ENCODE measurements around the gene HDC. TPM values are rescaled to one million over a fixed set of nuclear protein-coding genes. Genes with fewer than 3 reads are reported as not detected.

HDC gene
- total and polyA plus RNA-seq, 10 of the 15 experiments (the other 5 are each of a cell fraction or from before 2014, with no cell fraction given): not detected

- in situ Hi-C loops (cut with MboI): no loop called here
- no peaks in the 10 kb centered on the region for H3K79me2 ChIP-seq (ENCODE audit: control insufficient read depth, insufficient read depth, low read length)
- CTCF ChIA-PET: no interaction called here
Measured at GRCh38 chr15:50267577-50267976, 2.1 kb upstream of the HDC start.

GRCh38 chr15:50262533-50262932, 3.0 kb downstream of the HDC start:
- intact Hi-C loops (cut with micrococcal nuclease; ENCODE audit: unreplicated experiment): no loop called here
- BruUV-seq (replicated peaks): no TSS peak

More at GRCh38 chr15:50267577-50267976, 2.1 kb upstream of the HDC start:
- H3K27me3 ChIP-seq (replicated peaks in 1 of 2; ENCODE audit: control insufficient read depth in 2 of 2, insufficient read depth in 2 of 2, low read length in 1 of 2): no peaks in the 10 kb centered on the region
- ChIA-PET RAD21 (ENCODE audit: unreplicated experiment) (interaction anchor here (0.6 kb wide), 1 partner anchor 82 kb away, joined by 3 read pairs; no protein-coding TSS in a partner anchor), SMC1A (ENCODE audit: uncharacterized antibody, unreplicated experiment) (interaction anchor here (0.6 kb wide), 1 partner anchor 11 kb away, joined by 3 read pairs; no protein-coding TSS in a partner anchor), POLR2A (interaction anchor here (0.7 kb wide), 1 partner anchor 427 kb away, joined by 3 read pairs; no protein-coding TSS in a partner anchor)
- ATAC-seq (no peak), DNase-seq (ENCODE audit: low read depth, low spot score) (no peak), FAIRE-seq (no peak)
- no peaks in the 10 kb centered on the region for H4K20me1 ChIP-seq (ENCODE audit: control insufficient read depth, insufficient read depth)
- H3K4me3 ChIP-seq: no peak overlapping the region
- no peak overlapping the region for H2AFZ ChIP-seq (ENCODE audit: control insufficient read depth, low read depth, low read length)
- 8% methylated on average over 2 of the region's 2 CpGs for WGBS (ENCODE audit: insufficient coverage, insufficient replicate concordance, low lambda C conversion rate, missing lambda C conversion rate)
- no peaks in the 10 kb centered on the region for H3K9me3 ChIP-seq (replicated peaks; ENCODE audit: control insufficient read depth, insufficient read depth, low read length)
- no peak overlapping the region for H3K9ac ChIP-seq (ENCODE audit: control insufficient read depth, insufficient read depth, low read length)
- no peaks in the 10 kb centered on the region for H3K36me3 ChIP-seq (ENCODE audit: control insufficient read depth in 2 of 2, insufficient read depth in 2 of 2, low read length in 1 of 2)
- BruUV-seq (replicated peaks): no TSS peak
- H3K4me2 ChIP-seq (ENCODE audit: control insufficient read depth, insufficient read depth): no peak overlapping the region
- no peak for TF ChIP-seq ZNF24 (IDR thresholded peaks at IDR 0.05)
- no peak for TF ChIP-seq TCF3 (IDR thresholded peaks at IDR 0.05; ENCODE audit: borderline replicate concordance, insufficient read depth, low read depth, low read length)
- H3K4me1 ChIP-seq (ENCODE audit: control insufficient read depth, insufficient read depth, low read length): peaks cover 5% of the 10 kb centered on the region; the same call in 1 of the 2 replicates
- no peak overlapping the region for H3K27ac ChIP-seq (ENCODE audit: control insufficient read depth, insufficient read depth)
- intact Hi-C loops (cut with micrococcal nuclease; ENCODE audit: unreplicated experiment): no loop called here

More at GRCh38 chr15:50262533-50262932, 3.0 kb downstream of the HDC start:
- H3K27me3 ChIP-seq (replicated peaks in 1 of 2; ENCODE audit: control insufficient read depth in 2 of 2, insufficient read depth in 2 of 2, low read length in 1 of 2): no peaks in the 10 kb centered on the region
- in situ Hi-C loops (cut with MboI): no loop called here
- ChIA-PET CTCF (interaction anchor here (0.8 to 1.0 kb wide), 2 partner anchors 54 to 79 kb away, joined by 4 read pairs; no protein-coding TSS in a partner anchor), SMC1A (ENCODE audit: uncharacterized antibody, unreplicated experiment) (interaction anchor here (0.6 kb wide), 1 partner anchor 91 kb away, joined by 4 read pairs; no protein-coding TSS in a partner anchor), POLR2A (no interaction called here), RAD21 (ENCODE audit: unreplicated experiment) (interaction anchor here (1.9 kb wide), 1 partner anchor 53 kb away, joined by 7 read pairs; no protein-coding TSS in a partner anchor)
- ATAC-seq (peak; percentile 21), FAIRE-seq (peak; percentile 54), DNase-seq (ENCODE audit: low read depth, low spot score) (no peak)
- H3K27ac ChIP-seq (ENCODE audit: control insufficient read depth, insufficient read depth): no peak overlapping the region
- WGBS (ENCODE audit: insufficient coverage, insufficient replicate concordance, low lambda C conversion rate, missing lambda C conversion rate): 22% methylated on average over 4 of the region's 4 CpGs
- no peak overlapping the region for H3K9ac ChIP-seq (ENCODE audit: control insufficient read depth, insufficient read depth, low read length)
- peak; percentile 47; the same call in 1 of the 2 replicates for TF ChIP-seq RUNX3 (IDR thresholded peaks at IDR 0.05; ENCODE audit: low read length)
- TF ChIP-seq ZNF384 (IDR thresholded peaks at IDR 0.05; ENCODE audit: borderline replicate concordance, low read depth, low read length): no peak
- no peak for TF ChIP-seq NKRF (conservative IDR thresholded peaks at IDR 0.05)
- no peak for TF ChIP-seq E4F1 (IDR thresholded peaks at IDR 0.05; ENCODE audit: borderline replicate concordance, partially characterized antibody)
- TF ChIP-seq RAD21 (IDR thresholded peaks at IDR 0.05; ENCODE audit: insufficient read depth, low read depth, low read length): no peak
- TF ChIP-seq HSF1 (IDR thresholded peaks at IDR 0.05; ENCODE audit: low read depth, low read length): no peak
- no peak overlapping the region for H3K4me3 ChIP-seq
- H3K36me3 ChIP-seq (ENCODE audit: control insufficient read depth in 2 of 2, insufficient read depth in 2 of 2, low read length in 1 of 2): no peaks in the 10 kb centered on the region
- no peak overlapping the region for H3K4me2 ChIP-seq (ENCODE audit: control insufficient read depth, insufficient read depth)
- no peak overlapping the region for H2AFZ ChIP-seq (ENCODE audit: control insufficient read depth, low read depth, low read length)
- no peaks in the 10 kb centered on the region for H4K20me1 ChIP-seq (ENCODE audit: control insufficient read depth, insufficient read depth)
- H3K4me1 ChIP-seq (ENCODE audit: control insufficient read depth, insufficient read depth, low read length): peaks cover 18% of the 10 kb centered on the region
- no peaks in the 10 kb centered on the region for H3K9me3 ChIP-seq (replicated peaks; ENCODE audit: control insufficient read depth, insufficient read depth, low read length)
- no peaks in the 10 kb centered on the region for H3K79me2 ChIP-seq (ENCODE audit: control insufficient read depth, insufficient read depth, low read length)
